Hepatic stellate cell (primary cell): ENCODE results near the gene FAM156B.
"Not testable (repeated sequence)": the region's sequence is repeated elsewhere in the genome, so short reads cannot be mapped to it uniquely, and the experiment has no call there.

Experiments
- DNase-seq: peaks from one replicate; pipeline ENCODE4 v3.0.0; 2011; ENCODE audit warnings: low spot score

The FAM156B gene

GRCh38 chrX:52923781-52924241, 26.7 kb downstream of the FAM156B start:
- DNase-seq = peak; percentile 16

GRCh38 chrX:52930214-52930613, 33.1 kb downstream of the FAM156B start:
- not testable (repeated sequence) for DNase-seq

DNA sequence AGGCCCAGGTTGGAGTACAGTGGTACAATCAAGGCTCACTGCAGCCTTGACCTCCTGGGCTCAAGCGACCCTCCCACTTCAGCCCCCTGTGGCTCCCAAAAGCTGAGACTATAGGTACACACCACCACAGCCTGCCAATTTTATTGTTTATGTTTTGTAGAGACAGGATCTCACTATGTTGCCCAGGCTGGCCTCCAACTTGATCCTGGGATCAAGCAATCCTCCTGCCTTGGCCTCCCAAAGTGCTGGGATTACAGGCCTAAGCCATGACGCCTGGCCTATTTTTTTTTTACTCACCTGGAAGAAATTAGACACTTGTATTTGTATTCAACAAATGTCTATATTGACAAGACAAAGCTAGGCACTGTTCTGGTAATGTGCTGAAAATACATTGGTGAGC, 36.1 kb downstream of the FAM156B start:
- no peak for DNase-seq

DNA sequence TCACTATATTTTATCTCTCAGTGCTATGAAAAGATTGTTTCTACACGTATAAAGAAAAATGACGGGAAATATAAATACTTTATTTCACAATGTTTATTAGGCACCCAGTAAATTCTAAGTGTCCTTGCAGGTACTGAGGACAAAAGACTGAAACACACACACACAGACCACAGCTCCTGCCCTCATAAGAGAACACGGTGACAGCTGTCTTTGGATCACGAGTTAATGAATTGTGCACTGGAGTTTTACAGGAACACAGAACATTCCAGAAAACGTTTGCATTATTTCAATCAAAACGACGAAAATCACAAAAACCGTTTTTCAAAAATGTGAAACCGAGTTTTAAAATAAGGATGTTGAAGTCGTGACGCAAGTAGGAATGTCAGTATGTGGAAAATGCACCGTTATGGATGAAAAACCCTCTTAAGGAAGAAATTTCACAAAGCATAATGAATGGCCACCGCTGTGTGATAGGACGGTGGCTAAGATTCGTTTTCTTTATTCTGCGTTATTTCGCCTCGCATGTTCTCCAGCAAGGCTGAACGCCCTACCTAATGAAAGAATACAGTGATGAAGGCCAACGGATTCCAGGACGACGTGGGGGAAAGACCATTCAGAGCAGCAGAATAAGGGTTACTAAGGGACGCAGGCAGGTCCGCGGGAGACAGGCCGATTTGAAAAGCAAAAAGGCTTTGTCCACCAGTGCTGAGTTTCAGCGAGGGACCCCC, 37.0 kb downstream of the FAM156B start:
- peak; percentile 20 for DNase-seq

GRCh38 chrX:52934704-52935469, 37.8 kb downstream of the FAM156B start:
- DNase-seq = peak; percentile 93

GRCh38 chrX:52935470-52935784, 38.3 kb downstream of the FAM156B start:
- not testable (repeated sequence) for DNase-seq

DNA sequence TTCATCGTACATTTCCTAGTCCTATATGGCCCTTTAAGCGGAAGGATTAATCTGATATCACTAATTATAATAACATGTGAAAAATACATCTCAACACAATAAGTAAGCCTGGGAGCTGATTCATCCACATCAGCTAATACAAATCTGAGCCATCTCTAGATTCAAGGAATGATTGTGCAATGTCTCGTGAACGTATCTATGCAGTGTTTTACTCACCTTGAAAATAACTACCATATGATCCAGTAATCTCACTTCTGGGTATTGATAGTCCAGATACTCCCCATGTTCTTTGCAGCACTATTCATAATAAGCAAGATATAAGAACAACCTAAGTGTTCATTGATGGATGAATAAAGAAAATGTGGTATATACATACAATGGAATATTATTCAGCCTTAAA, 43.6 kb downstream of the FAM156B start:
- not testable (repeated sequence) for DNase-seq

DNA sequence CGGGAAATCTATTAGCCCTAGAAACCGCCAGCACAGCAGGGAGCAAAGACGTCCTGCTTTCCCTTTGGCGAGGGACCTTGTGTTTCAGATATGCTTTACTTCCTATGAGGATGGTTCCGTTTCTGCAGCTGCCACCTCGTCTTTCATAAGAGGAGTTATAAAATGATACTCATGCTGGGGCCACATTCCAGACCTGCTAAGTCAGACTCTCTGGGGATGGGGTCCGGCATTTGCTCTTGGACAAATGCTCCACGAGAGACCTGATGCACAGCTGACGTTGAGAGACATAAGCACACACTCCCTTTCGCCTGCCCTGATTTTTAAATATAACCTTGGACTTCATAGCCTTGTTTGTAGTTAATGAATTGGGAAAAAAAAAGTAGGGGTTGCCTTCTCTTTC, 44.6 kb downstream of the FAM156B start:
- DNase-seq = not testable (repeated sequence)

DNA sequence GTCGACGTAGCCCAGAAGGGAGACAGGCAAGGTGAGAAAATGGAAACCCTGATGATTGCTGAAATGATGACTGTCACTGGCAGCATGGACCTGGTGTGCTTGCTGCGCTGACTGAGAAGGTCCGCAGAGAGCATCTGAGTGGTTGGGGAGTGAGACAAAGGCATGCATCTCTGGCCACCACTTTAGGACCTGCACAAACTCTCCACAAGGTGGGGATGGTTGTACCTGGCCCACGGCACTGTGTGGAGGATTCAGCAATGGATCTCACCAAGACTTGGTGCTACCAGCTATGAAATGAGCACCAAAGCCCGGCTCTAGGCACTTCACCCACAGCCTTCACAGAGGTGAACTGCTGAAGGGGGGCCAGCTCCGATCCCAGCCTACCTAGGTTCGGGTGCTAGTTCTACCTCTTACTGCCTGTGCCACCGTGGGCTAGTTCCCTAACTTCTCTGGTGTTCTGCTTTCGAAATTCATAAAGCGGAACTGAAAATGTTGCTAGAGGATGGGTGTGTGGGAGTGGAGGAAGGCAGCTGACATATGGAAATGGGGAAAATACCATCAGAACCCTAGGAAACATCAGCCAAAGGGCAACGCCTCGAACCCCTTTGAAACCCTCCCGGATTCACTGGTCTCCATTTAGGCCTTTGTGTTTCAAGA, 48.8 kb downstream of the FAM156B start:
- DNase-seq = not testable (repeated sequence)

DNA sequence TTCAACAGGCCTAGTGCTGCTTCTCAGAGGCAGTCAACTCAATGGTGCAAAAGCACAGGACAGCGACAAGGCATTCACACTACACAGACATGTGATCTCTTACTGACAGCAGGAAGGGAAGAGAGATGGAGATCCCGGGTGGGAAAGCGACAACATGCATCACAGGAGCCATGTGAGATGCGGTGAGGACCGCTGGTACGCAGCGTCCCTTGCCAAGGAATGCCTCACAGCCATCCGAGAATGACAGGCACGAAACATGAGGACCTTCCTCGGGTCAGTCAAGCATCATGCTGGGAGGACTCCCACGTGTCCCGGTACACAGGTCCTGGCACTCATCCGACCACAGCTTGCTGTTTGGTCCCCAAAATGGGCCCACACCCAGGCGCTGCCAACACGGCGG, 50.4 kb downstream of the FAM156B start:
- DNase-seq = not testable (repeated sequence)

DNA sequence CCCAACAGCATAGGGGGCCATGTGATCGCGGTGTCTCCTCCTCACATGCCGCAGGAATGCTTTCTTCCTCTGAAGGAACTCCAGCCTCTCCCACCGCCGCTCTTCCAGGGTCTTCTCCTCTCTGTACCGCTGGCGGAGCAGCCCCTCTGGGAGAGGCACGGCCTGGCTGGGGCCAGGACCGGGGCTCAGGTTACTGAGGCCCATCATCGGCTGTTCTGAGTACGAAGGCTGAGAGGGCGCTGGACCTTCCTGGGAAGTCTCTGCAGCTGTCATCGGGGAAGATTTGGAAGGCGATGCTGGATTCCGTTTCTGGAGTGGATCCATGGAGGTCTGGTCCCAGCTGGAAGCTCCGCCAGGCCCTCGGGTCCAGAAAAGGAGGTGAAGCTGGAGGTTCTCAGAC, 51.1 kb downstream of the FAM156B start:
- DNase-seq = not testable (repeated sequence)

GRCh38 chrX:52949325-52949724, 52.2 kb downstream of the FAM156B start:
- DNase-seq = not testable (repeated sequence)

GRCh38 chrX:52949884-52950283, 52.8 kb downstream of the FAM156B start:
- not testable (repeated sequence) for DNase-seq
